ENCODE data around the gene NPC1L1.

Gene NPC1L1

DNA sequence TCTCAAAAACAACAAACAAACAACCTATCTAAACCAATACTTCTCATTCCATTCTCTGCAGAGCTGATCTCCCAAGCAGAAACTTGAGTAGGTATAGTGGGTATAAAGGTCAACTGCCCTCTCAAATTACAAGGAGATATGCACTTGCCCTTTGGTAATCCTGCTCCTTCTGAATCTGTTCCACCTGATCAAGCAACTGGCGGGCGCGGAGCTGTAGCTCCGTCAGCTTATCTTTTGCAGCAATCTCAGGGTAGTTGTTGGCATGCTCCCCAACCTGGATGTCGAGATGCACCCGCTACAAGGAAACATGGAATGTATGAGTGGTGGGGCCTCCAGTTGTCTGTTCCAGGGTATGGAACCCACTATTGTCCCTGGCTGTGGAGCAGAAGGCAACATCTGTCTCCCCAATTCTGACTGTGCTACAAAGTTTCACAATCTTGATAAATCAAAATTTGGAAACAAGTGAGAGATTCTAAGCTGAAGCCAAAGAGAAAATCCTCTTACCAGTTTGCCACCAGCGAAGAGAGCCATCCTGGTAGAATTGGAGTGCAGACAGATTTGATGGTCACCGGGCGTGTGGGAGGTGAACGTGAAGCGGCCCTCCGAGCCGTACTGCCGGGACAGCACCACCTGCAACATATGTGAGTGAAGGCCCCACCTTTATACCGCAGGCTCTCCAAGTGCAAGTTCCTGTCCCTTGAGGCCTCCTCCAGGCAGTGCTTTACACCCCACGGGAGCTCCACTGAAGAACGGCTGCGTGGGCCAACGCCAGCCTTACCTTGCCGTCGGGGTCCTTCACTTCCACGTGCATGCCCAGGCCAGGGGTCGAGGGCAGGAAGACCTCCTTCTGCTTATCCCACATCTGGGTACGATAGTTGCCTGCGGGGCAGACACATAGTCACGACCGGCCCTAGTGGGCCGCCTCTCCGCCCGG, 40.1 kb upstream of the NPC1L1 start (continued):
- TF ChIP-seq ZNF157 (tag by site-specific recombination; IDR thresholded peaks at IDR 0.05) (no peak), ZNF658 (tag by site-specific recombination; IDR thresholded peaks at IDR 0.05) (no peak), GLIS2 (tag by site-specific recombination; IDR thresholded peaks at IDR 0.05) (peak; percentile 80), ZNF423 (tag by site-specific recombination; IDR thresholded peaks at IDR 0.05) (no peak), ZNF146 (tag by site-specific recombination; IDR thresholded peaks at IDR 0.05) (no peak), ZNF292 (tag by site-specific recombination; IDR thresholded peaks at IDR 0.05; ENCODE audit: borderline replicate concordance, low read depth) (no peak), ZNF175 (tag by site-specific recombination; IDR thresholded peaks at IDR 0.05) (no peak), EGR2 (tag by site-specific recombination; IDR thresholded peaks at IDR 0.05; ENCODE audit: low read depth) (no peak), ZNF248 (tag by site-specific recombination; IDR thresholded peaks at IDR 0.05) (no peak), MZF1 (tag by site-specific recombination; IDR thresholded peaks at IDR 0.05; ENCODE audit: borderline replicate concordance) (no peak), SP7 (tag by site-specific recombination; IDR thresholded peaks at IDR 0.05) (peak; percentile 19; the same call in 1 of the 2 replicates), ZNF600 (tag by site-specific recombination; IDR thresholded peaks at IDR 0.05) (peak; percentile 8; the same call in 1 of the 2 replicates), ZFP3 (tag by site-specific recombination; IDR thresholded peaks at IDR 0.05; ENCODE audit: low read depth) (no peak), ZNF701 (tag by site-specific recombination; IDR thresholded peaks at IDR 0.05) (no peak), ZNF221 (tag by site-specific recombination; IDR thresholded peaks at IDR 0.05; ENCODE audit: borderline replicate concordance) (no peak), ZNF792 (tag by site-specific recombination; IDR thresholded peaks at IDR 0.05) (no peak), ZNF521 (tag by site-specific recombination; IDR thresholded peaks at IDR 0.05) (no peak), ZNF335 (tag by site-specific recombination; conservative IDR thresholded peaks at IDR 0.05) (peak; percentile 97), BCL11B (tag by site-specific recombination; IDR thresholded peaks at IDR 0.05; ENCODE audit: low read depth) (no peak), ZNF354C (tag by site-specific recombination; IDR thresholded peaks at IDR 0.05; ENCODE audit: borderline replicate concordance, low read depth) (no peak), ZNF2 (tag by site-specific recombination; IDR thresholded peaks at IDR 0.05) (no peak), ZNF777 (tag by site-specific recombination; IDR thresholded peaks at IDR 0.05; ENCODE audit: borderline replicate concordance) (peak; percentile 97), ZNF138 (tag by site-specific recombination; IDR thresholded peaks at IDR 0.05; ENCODE audit: borderline replicate concordance) (no peak), ZFP37 (tag by site-specific recombination; IDR thresholded peaks at IDR 0.05) (no peak), ZNF174 (tag by site-specific recombination; IDR thresholded peaks at IDR 0.05) (no peak), ZBTB21 (tag by site-specific recombination; IDR thresholded peaks at IDR 0.05) (no peak)
- TF ChIP-seq, protein P1, sequence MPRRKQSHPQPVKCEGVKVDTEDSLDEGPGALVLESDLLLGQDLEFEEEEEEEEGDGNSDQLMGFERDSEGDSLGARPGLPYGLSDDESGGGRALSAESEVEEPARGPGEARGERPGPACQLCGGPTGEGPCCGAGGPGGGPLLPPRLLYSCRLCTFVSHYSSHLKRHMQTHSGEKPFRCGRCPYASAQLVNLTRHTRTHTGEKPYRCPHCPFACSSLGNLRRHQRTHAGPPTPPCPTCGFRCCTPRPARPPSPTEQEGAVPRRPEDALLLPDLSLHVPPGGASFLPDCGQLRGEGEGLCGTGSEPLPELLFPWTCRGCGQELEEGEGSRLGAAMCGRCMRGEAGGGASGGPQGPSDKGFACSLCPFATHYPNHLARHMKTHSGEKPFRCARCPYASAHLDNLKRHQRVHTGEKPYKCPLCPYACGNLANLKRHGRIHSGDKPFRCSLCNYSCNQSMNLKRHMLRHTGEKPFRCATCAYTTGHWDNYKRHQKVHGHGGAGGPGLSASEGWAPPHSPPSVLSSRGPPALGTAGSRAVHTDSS (tag by site-specific recombination; IDR thresholded peaks at IDR 0.05) = no peak
- TF ChIP-seq, protein P2, sequence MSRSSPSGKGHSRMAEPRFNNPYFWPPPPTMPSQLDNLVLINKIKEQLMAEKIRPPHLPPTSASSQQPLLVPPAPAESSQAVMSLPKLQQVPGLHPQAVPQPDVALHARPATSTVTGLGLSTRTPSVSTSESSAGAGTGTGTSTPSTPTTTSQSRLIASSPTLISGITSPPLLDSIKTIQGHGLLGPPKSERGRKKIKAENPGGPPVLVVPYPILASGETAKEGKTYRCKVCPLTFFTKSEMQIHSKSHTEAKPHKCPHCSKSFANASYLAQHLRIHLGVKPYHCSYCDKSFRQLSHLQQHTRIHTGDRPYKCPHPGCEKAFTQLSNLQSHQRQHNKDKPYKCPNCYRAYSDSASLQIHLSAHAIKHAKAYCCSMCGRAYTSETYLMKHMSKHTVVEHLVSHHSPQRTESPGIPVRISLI (tag by site-specific recombination; IDR thresholded peaks at IDR 0.05) = no peak
- TF ChIP-seq, protein P3, sequence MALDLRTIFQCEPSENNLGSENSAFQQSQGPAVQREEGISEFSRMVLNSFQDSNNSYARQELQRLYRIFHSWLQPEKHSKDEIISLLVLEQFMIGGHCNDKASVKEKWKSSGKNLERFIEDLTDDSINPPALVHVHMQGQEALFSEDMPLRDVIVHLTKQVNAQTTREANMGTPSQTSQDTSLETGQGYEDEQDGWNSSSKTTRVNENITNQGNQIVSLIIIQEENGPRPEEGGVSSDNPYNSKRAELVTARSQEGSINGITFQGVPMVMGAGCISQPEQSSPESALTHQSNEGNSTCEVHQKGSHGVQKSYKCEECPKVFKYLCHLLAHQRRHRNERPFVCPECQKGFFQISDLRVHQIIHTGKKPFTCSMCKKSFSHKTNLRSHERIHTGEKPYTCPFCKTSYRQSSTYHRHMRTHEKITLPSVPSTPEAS (tag by site-specific recombination; IDR thresholded peaks at IDR 0.05) = no peak
- TF ChIP-seq, protein P4, sequence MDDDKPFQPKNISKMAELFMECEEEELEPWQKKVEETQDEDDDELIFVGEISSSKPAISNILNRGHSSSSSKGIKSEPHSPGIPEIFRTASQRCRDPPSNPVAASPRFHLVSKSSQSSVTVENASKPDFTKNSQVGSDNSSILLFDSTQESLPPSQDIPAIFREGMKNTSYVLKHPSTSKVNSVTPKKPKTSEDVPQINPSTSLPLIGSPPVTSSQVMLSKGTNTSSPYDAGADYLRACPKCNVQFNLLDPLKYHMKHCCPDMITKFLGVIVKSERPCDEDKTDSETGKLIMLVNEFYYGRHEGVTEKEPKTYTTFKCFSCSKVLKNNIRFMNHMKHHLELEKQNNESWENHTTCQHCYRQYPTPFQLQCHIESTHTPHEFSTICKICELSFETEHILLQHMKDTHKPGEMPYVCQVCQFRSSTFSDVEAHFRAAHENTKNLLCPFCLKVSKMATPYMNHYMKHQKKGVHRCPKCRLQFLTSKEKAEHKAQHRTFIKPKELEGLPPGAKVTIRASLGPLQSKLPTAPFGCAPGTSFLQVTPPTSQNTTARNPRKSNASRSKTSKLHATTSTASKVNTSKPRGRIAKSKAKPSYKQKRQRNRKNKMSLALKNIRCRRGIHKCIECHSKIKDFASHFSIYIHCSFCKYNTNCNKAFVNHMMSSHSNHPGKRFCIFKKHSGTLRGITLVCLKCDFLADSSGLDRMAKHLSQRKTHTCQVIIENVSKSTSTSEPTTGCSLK (tag by site-specific recombination; IDR thresholded peaks at IDR 0.05) = no peak
- TF ChIP-seq, protein P5, sequence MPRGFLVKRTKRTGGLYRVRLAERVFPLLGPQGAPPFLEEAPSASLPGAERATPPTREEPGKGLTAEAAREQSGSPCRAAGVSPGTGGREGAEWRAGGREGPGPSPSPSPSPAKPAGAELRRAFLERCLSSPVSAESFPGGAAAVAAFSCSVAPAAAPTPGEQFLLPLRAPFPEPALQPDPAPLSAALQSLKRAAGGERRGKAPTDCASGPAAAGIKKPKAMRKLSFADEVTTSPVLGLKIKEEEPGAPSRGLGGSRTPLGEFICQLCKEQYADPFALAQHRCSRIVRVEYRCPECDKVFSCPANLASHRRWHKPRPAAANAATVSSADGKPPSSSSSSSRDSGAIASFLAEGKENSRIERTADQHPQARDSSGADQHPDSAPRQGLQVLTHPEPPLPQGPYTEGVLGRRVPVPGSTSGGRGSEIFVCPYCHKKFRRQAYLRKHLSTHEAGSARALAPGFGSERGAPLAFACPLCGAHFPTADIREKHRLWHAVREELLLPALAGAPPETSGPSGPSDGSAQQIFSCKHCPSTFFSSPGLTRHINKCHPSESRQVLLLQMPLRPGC (tag by site-specific recombination; IDR thresholded peaks at IDR 0.05) = no peak
- TF ChIP-seq, protein P6, sequence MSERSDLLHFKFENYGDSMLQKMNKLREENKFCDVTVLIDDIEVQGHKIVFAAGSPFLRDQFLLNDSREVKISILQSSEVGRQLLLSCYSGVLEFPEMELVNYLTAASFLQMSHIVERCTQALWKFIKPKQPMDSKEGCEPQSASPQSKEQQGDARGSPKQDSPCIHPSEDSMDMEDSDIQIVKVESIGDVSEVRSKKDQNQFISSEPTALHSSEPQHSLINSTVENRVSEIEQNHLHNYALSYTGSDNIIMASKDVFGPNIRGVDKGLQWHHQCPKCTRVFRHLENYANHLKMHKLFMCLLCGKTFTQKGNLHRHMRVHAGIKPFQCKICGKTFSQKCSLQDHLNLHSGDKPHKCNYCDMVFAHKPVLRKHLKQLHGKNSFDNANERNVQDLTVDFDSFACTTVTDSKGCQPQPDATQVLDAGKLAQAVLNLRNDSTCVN (tag by site-specific recombination; optimal IDR thresholded peaks at IDR 0.05) = no peak

Measured in HEK293 (cell line).